Measurements from ENCODE around the gene CCT4.
"Not testable (repeated sequence)": the region's sequence is repeated elsewhere in the genome, so short reads cannot be mapped to it uniquely, and the experiment has no call there.

Gene CCT4

GRCh38 chr2:61879351-61879750 lies 9.1 kb downstream of the CCT4 start:
- DNase-seq (ENCODE audit: extremely low read depth in 1 of 2, low read depth in 1 of 2): not testable (repeated sequence)

- DNase-seq (ENCODE audit: extremely low read depth in 1 of 2, low read depth in 1 of 2): no peak
These were observed 9.7 kb downstream of the CCT4 start for GRCh38 chr2:61878761-61879160.

GRCh38 chr2:61877571-61878245 lies 10.7 kb downstream of the CCT4 start:
- no peak for DNase-seq (ENCODE audit: extremely low read depth in 1 of 2, low read depth in 1 of 2)

GRCh38 chr2:61876400-61876799 lies 12.1 kb downstream of the CCT4 start:
- no peak for DNase-seq (ENCODE audit: extremely low read depth in 1 of 2, low read depth in 1 of 2)

GRCh38 chr2:61866482-61867089 lies 21.9 kb downstream of the CCT4 start:
- DNase-seq (ENCODE audit: extremely low read depth in 1 of 2, low read depth in 1 of 2): not testable (repeated sequence)

- DNase-seq (ENCODE audit: extremely low read depth in 1 of 2, low read depth in 1 of 2): no peak
These were observed 26.4 kb downstream of the CCT4 start for GRCh38 chr2:61862085-61862484.

- DNase-seq (ENCODE audit: extremely low read depth in 1 of 2, low read depth in 1 of 2): no peak
These were observed 31.2 kb downstream of the CCT4 start for GRCh38 chr2:61857224-61857623.

GRCh38 chr2:61855318-61855613 lies 33.2 kb downstream of the CCT4 start:
- no peak for DNase-seq (ENCODE audit: extremely low read depth in 1 of 2, low read depth in 1 of 2)

GRCh38 chr2:61854564-61855317 lies 33.7 kb downstream of the CCT4 start:
- peak; percentile 64 to 89 for DNase-seq (ENCODE audit: extremely low read depth in 1 of 2, low read depth in 1 of 2)

- DNase-seq (ENCODE audit: extremely low read depth in 1 of 2, low read depth in 1 of 2): peak; percentile 59 to 77
These were observed 34.5 kb downstream of the CCT4 start, which contains the start of gene FAM161A for GRCh38 chr2:61853847-61854563. FAM161A (minus strand) TSS chr2:61854060; CDS start chr2:61854041, 19 bp downstream.

GRCh38 chr2:61853086-61853846 lies 35.2 kb downstream of the CCT4 start:
- DNase-seq (ENCODE audit: extremely low read depth in 1 of 2, low read depth in 1 of 2): peak in 1 of 2 donors; percentile 40

- DNase-seq (ENCODE audit: extremely low read depth in 1 of 2, low read depth in 1 of 2): not testable (repeated sequence)
These were observed 37.2 kb downstream of the CCT4 start for GRCh38 chr2:61851270-61851669.

GRCh38 chr2:61845320-61845719 lies 43.1 kb downstream of the CCT4 start:
- DNase-seq (ENCODE audit: extremely low read depth in 1 of 2, low read depth in 1 of 2): no peak

GRCh38 chr2:61841286-61841685 lies 47.2 kb downstream of the CCT4 start:
- DNase-seq (ENCODE audit: extremely low read depth in 1 of 2, low read depth in 1 of 2): no peak

- DNase-seq (ENCODE audit: extremely low read depth in 1 of 2, low read depth in 1 of 2): no peak
These were observed 53.6 kb downstream of the CCT4 start for GRCh38 chr2:61834893-61835292.

- no peak for DNase-seq (ENCODE audit: extremely low read depth in 1 of 2, low read depth in 1 of 2)
These were observed 54.5 kb downstream of the CCT4 start for GRCh38 chr2:61833971-61834370.

GRCh38 chr2:61832183-61832841 lies 56.1 kb downstream of the CCT4 start:
- no peak for DNase-seq (ENCODE audit: extremely low read depth in 1 of 2, low read depth in 1 of 2)

- no peak for DNase-seq (ENCODE audit: extremely low read depth in 1 of 2, low read depth in 1 of 2)
These were observed 66.2 kb downstream of the CCT4 start for GRCh38 chr2:61822255-61822654.
